IMR-90 (cell line): ENCODE measurements around the gene UST. TPM values are rescaled to one million over a fixed set of nuclear protein-coding genes. Genes with fewer than 3 reads are reported as not detected.

Experiments used
- ATAC-seq: fragments of 200-7000 bp; cut with Tn5 transposase; 2 replicates; pipeline ENCODE4 v1.9.1; 2020; ENCODE audit warnings: low read depth, mild to moderate bottlenecking, moderate library complexity
- BruUV-seq: library from RNA; stranded (reverse); fragments of 400-500 nt; replicated peaks from 2 replicates; lab custom pipeline; 2021; lab: Mats Ljungman, UMichigan
- CTCF ChIA-PET: fragments of 300-600 bp; formaldehyde crosslinking; extraction: SDS; loops from one replicate; lab custom pipeline; 2021; ENCODE audit warnings: antibody characterized with exemption; lab: Yijun Ruan, JAX
- POLR2A ChIA-PET: fragments of 300-600 bp; sonication (Branson Sonifier 250); formaldehyde crosslinking; loops from one replicate; lab custom pipeline; 2022; ENCODE audit warnings: antibody characterized with exemption; ENCODE audit not compliant: unreplicated experiment; lab: Charles Lee
- DNase-seq: peaks from one replicate; pipeline ENCODE4 v3.0.0; 2013
- H2AFZ ChIP-seq: replicated peaks from 2 replicates; pipeline ENCODE3; 2013; ENCODE audit warnings: low read length, mild to moderate bottlenecking; ENCODE audit not compliant: poor library complexity
- H2AK5ac ChIP-seq: 2 replicates; pipeline ENCODE4 v1.6.1; 2013; ENCODE audit warnings: low read depth, low read length, inconsistent platforms
- H2AK9ac ChIP-seq: replicated peaks from 2 replicates; pipeline ENCODE3; 2013; ENCODE audit warnings: mild to moderate bottlenecking, low read depth, low read length, moderate library complexity; ENCODE audit not compliant: poor library complexity
- H2BK120ac ChIP-seq: 2 replicates; pipeline ENCODE4 v1.6.1; 2013; ENCODE audit warnings: low read depth, low read length, inconsistent platforms
- H2BK15ac ChIP-seq: 3 replicates; pipeline ENCODE4 v1.6.1; 2013; ENCODE audit warnings: low read depth, low read length, inconsistent platforms
- H2BK20ac ChIP-seq: 2 replicates; pipeline ENCODE4 v1.6.1; 2013; ENCODE audit warnings: low read depth, mild to moderate bottlenecking, inconsistent platforms, low read length, moderate library complexity
- H2BK5ac ChIP-seq: 2 replicates; pipeline ENCODE4 v1.6.1; 2013; ENCODE audit warnings: mild to moderate bottlenecking, low read depth, low read length, inconsistent platforms; ENCODE audit not compliant: poor library complexity, severe bottlenecking
- H3K14ac ChIP-seq: replicated peaks from 2 replicates; pipeline ENCODE4 v1.6.1; 2013; ENCODE audit warnings: low read depth, low read length, inconsistent platforms
- H3K18ac ChIP-seq: 2 replicates; pipeline ENCODE4 v1.6.1; 2013; ENCODE audit warnings: low read depth, low read length, control low read depth
- H3K23ac ChIP-seq: 2 replicates; pipeline ENCODE4 v1.6.1; 2013; ENCODE audit warnings: low read depth, low read length, inconsistent platforms
- H3K27ac ChIP-seq: 2 replicates; pipeline ENCODE4 v1.5.1; 2013; ENCODE audit warnings: mild to moderate bottlenecking, control low read depth, low read length; ENCODE audit not compliant: insufficient read depth
- H3K27me3 ChIP-seq: 2 replicates; pipeline ENCODE4 v1.6.1; 2013; ENCODE audit warnings: low read length; ENCODE audit not compliant: control insufficient read depth, insufficient read depth
- H3K36me3 ChIP-seq: 2 replicates; pipeline ENCODE4 v1.6.1; 2013; ENCODE audit warnings: low read length, mixed read lengths; ENCODE audit not compliant: control insufficient read depth, insufficient read depth
- H3K4ac ChIP-seq: 2 replicates; pipeline ENCODE4 v1.6.1; 2013; ENCODE audit warnings: low read depth, low read length, inconsistent platforms
- H3K4me1 ChIP-seq: 2 replicates; pipeline ENCODE4 v1.6.1; 2013; ENCODE audit warnings: low read length, mixed read lengths; ENCODE audit not compliant: control insufficient read depth, insufficient read depth
- H3K4me2 ChIP-seq: 2 replicates; pipeline ENCODE4 v1.6.1; 2013; ENCODE audit warnings: low read depth, mild to moderate bottlenecking, control low read depth, low read length, moderate library complexity
- H3K4me3 ChIP-seq: 2 replicates; pipeline ENCODE4 v1.5.1; 2013; ENCODE audit warnings: low read depth, mild to moderate bottlenecking, control low read depth, low read length, moderate library complexity; ENCODE audit not compliant: insufficient read depth
- H3K56ac ChIP-seq: 2 replicates; pipeline ENCODE4 v1.6.1; 2013; ENCODE audit warnings: low read length, inconsistent platforms; ENCODE audit not compliant: insufficient read depth; ENCODE audit errors: extremely low read depth
- H3K79me1 ChIP-seq, 2 experiments: 2 replicates each; pipeline ENCODE4 v1.6.1; 2013; ENCODE audit warnings: low read length in 2 of 2, inconsistent platforms in 1 of 2, low read depth in 1 of 2
- H3K9ac ChIP-seq: 2 replicates; pipeline ENCODE4 v1.6.1; 2013; ENCODE audit warnings: low read depth, low read length, control low read depth
- H3K9me1 ChIP-seq: 2 replicates; pipeline ENCODE4 v1.6.1; 2013; ENCODE audit warnings: low read length, inconsistent platforms; ENCODE audit not compliant: insufficient read depth
- H3K9me3 ChIP-seq: 2 replicates; pipeline ENCODE4 v1.6.1; 2013; ENCODE audit warnings: low read length; ENCODE audit not compliant: control insufficient read depth, insufficient read depth
- H4K20me1 ChIP-seq: 2 replicates; pipeline ENCODE4 v1.6.1; 2013; ENCODE audit warnings: low read length, inconsistent platforms; ENCODE audit not compliant: insufficient read depth
- H4K5ac ChIP-seq: 2 replicates; pipeline ENCODE4 v1.6.1; 2013; ENCODE audit warnings: mild to moderate bottlenecking, low read depth, low read length, control low read depth
- H4K8ac ChIP-seq, 2 experiments: 2 replicates each; pipeline ENCODE4 v1.6.1; 2013; ENCODE audit warnings: low read depth in 2 of 2, low read length in 2 of 2, control low read depth in 1 of 2, inconsistent platforms in 1 of 2
- H4K91ac ChIP-seq: 2 replicates; pipeline ENCODE4 v1.6.1; 2013; ENCODE audit warnings: low read depth, low read length, inconsistent platforms; ENCODE audit not compliant: insufficient read depth
- CHD1 ChIP-seq: IDR thresholded peaks from 2 replicates; pipeline ENCODE4 v1.6.1; 2012; ENCODE audit warnings: low read depth, low read length, improper control_type of control experiment
- WGBS, 2 experiments: methylation state at CpG; one replicate each; pipeline versions ENCODE4 v1.1.5 to v1.1.7; 2013; ENCODE audit warnings: missing lambda C conversion rate in 2 of 2; ENCODE audit not compliant: insufficient read length in 1 of 2; ENCODE audit errors: extremely low coverage in 2 of 2; 5-methylcytosine and 5-hydroxymethylcytosine counted together
- dilution Hi-C: fragments of 300-500 bp; cut with HindIII; formaldehyde crosslinking; loops from one replicate; pipeline ENCODE4 v1.14.3; 2018; ENCODE audit warnings: low sequenced_read_pairs; ENCODE audit not compliant: unreplicated experiment
- in situ Hi-C: fragments of 300-500 bp; cut with MboI; formaldehyde crosslinking; loops from 3 replicates; pipeline ENCODE4 v1.14.3; 2019; ENCODE audit warnings: low sequenced_read_pairs, inconsistent platforms, mixed read lengths
- intact Hi-C: fragments of 100-400 bp; cut with micrococcal nuclease; formaldehyde crosslinking; loops from 2 replicates; pipeline ENCODE4 v1.10.0; 2022
- polyA plus RNA-seq, 3 experiments: library from polyadenylated mRNA; depleted of rRNA; stranded (reverse); fragments of >200 nt; gene quantifications; 2 replicates each; pipeline ENCODE4 v1.2.3, GENCODE V29; 2012; ENCODE audit warnings: low replicate concordance in 1 of 3
- total RNA-seq: library from RNA; depleted of rRNA; stranded (reverse); fragments of >200 nt; gene quantifications from 2 replicates; pipeline ENCODE4 v1.2.3, GENCODE V29; 2012
- TF ChIP-seq, protein P1 (sequence below): fragments of 150-350 bp; IDR thresholded peaks from 2 replicates; pipeline ENCODE4 v1.6.1; 2017; ENCODE audit warnings: mild to moderate bottlenecking, antibody characterized with exemption, low read length, low read depth
- TF ChIP-seq, protein P2 (sequence below): conservative IDR thresholded peaks from 2 replicates; pipeline ENCODE4 v1.5.1; 2012; ENCODE audit warnings: mild to moderate bottlenecking, low read depth, low read length, improper control_type of control experiment

The UST gene
- total and polyA plus RNA-seq, 2 of the 4 experiments (the other 2 are of a cell fraction) = 7.7 to 13.8 TPM

DNA sequence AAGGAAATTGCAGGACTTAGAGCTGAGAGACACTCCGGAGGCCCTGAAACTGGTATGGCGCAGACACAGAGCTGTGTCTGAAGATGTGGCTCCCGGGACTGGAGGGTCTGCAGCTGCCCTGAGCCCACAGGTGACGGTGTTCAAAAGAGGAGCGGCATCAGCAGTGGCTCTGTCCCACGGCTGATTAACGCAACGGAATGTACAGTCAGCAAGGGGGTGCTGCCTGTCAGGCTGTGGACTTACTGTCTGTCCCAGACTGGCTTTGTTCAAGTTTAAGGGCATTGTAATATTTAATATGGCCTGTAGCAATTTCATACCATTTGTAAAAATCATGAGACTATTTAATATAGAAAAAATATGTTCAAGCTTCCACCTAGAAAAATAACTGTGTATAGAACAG is 342.7 kb downstream of the UST start:
- Histone ChIP-seq H2BK5ac (no peak overlapping the region), H3K36me3 (no peaks in the 10 kb centered on the region), H3K23ac (no peak overlapping the region), H2AK9ac (no peak overlapping the region), H3K9me3 (no peaks in the 10 kb centered on the region), H2BK120ac (no peak overlapping the region), H2BK20ac (no peak overlapping the region), H4K20me1 (peaks cover 8% of the 10 kb centered on the region; the same call in 1 of the 2 replicates), H2AK5ac (no peak overlapping the region), H2BK15ac (no peak overlapping the region), H3K27ac (no peak overlapping the region), H2AFZ (no peak overlapping the region), H4K8ac (no peak overlapping the region), H3K56ac (no peak overlapping the region), H3K9me1 (peaks cover 5% of the 10 kb centered on the region; the same call in 1 of the 2 replicates), H3K18ac (no peak overlapping the region), H4K5ac (no peak overlapping the region), H3K27me3 (peaks cover 24% of the 10 kb centered on the region), H3K4ac (no peak overlapping the region), H4K91ac (no peak overlapping the region), H3K4me1 (peaks cover 7% of the 10 kb centered on the region), H3K4me3 (no peak overlapping the region), H3K4me2 (no peak overlapping the region), H3K14ac (no peak overlapping the region), H3K9ac (no peak overlapping the region), H3K79me1 (no peaks in the 10 kb centered on the region)
- 92% methylated on average over 5 of the region's 8 CpGs; no CpG with 5 or more reads in 1 of the 2 experiments for WGBS, 2 experiments
- dilution Hi-C loops (no loop called here), intact Hi-C loops (no loop called here), in situ Hi-C loops (no loop called here)
- no peak for DNase-seq
- no TSS peak for BruUV-seq
- ATAC-seq = no peak
- no peak for TF ChIP-seq CHD1
- TF ChIP-seq, protein P1, sequence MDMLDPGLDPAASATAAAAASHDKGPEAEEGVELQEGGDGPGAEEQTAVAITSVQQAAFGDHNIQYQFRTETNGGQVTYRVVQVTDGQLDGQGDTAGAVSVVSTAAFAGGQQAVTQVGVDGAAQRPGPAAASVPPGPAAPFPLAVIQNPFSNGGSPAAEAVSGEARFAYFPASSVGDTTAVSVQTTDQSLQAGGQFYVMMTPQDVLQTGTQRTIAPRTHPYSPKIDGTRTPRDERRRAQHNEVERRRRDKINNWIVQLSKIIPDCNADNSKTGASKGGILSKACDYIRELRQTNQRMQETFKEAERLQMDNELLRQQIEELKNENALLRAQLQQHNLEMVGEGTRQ = no peak
- TF ChIP-seq, protein P2, sequence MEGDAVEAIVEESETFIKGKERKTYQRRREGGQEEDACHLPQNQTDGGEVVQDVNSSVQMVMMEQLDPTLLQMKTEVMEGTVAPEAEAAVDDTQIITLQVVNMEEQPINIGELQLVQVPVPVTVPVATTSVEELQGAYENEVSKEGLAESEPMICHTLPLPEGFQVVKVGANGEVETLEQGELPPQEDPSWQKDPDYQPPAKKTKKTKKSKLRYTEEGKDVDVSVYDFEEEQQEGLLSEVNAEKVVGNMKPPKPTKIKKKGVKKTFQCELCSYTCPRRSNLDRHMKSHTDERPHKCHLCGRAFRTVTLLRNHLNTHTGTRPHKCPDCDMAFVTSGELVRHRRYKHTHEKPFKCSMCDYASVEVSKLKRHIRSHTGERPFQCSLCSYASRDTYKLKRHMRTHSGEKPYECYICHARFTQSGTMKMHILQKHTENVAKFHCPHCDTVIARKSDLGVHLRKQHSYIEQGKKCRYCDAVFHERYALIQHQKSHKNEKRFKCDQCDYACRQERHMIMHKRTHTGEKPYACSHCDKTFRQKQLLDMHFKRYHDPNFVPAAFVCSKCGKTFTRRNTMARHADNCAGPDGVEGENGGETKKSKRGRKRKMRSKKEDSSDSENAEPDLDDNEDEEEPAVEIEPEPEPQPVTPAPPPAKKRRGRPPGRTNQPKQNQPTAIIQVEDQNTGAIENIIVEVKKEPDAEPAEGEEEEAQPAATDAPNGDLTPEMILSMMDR = no peak
- ChIA-PET POLR2A (no interaction called here), CTCF (interaction anchor here (1.4 kb wide), 1 partner anchor 343 kb away, joined by 3 read pairs; no protein-coding TSS in a partner anchor)
